ENCODE data around the gene THADA. TPM values are rescaled to one million over a fixed set of nuclear protein-coding genes. Genes with fewer than 3 reads are reported as not detected.

The THADA gene
- polyA plus RNA-seq, 1 donor, result 17.0 TPM

- DNase-seq (ENCODE audit: low read depth), result no peak
Measured at GRCh38 chr2:43325107-43325811, 270.6 kb downstream of the THADA start.

- DNase-seq (ENCODE audit: low read depth), result peak; percentile 95
Measured at GRCh38 chr2:43324259-43325106, 271.4 kb downstream of the THADA start.

- no peak for DNase-seq (ENCODE audit: low read depth)
Measured at GRCh38 chr2:43323857-43324256, 272.0 kb downstream of the THADA start.

- no peak for DNase-seq (ENCODE audit: low read depth)
Measured at GRCh38 chr2:43321446-43321845, 274.4 kb downstream of the THADA start.

- DNase-seq (ENCODE audit: low read depth), result no peak
Measured at GRCh38 chr2:43319541-43319940, 276.3 kb downstream of the THADA start.

GRCh38 chr2:43318791-43319190 lies 277.0 kb downstream of the THADA start:
- DNase-seq (ENCODE audit: low read depth), result no peak

- no peak for DNase-seq (ENCODE audit: low read depth)
Measured at GRCh38 chr2:43317680-43318079, 278.2 kb downstream of the THADA start.

- DNase-seq (ENCODE audit: low read depth), result no peak
Measured at GRCh38 chr2:43317194-43317593, 278.6 kb downstream of the THADA start.

- DNase-seq (ENCODE audit: low read depth), result no peak
Measured at GRCh38 chr2:43315482-43315881, 280.4 kb downstream of the THADA start.

- DNase-seq (ENCODE audit: low read depth), result no peak
Measured at GRCh38 chr2:43314299-43314927, 281.4 kb downstream of the THADA start.

GRCh38 chr2:43313642-43314017 lies 282.2 kb downstream of the THADA start:
- no peak for DNase-seq (ENCODE audit: low read depth)

GRCh38 chr2:43312755-43313641 lies 282.8 kb downstream of the THADA start:
- DNase-seq (ENCODE audit: low read depth), result no peak

- no peak for DNase-seq (ENCODE audit: low read depth)
Measured at GRCh38 chr2:43311276-43311675, 284.6 kb downstream of the THADA start.

- DNase-seq (ENCODE audit: low read depth), result no peak
Measured at GRCh38 chr2:43309935-43310334, 285.9 kb downstream of the THADA start.

- no peak for DNase-seq (ENCODE audit: low read depth)
Measured at GRCh38 chr2:43307973-43308372, 287.9 kb downstream of the THADA start.

- DNase-seq (ENCODE audit: low read depth), result no peak
Measured at GRCh38 chr2:43307046-43307445, 288.8 kb downstream of the THADA start.

- DNase-seq (ENCODE audit: low read depth), result no peak
Measured at GRCh38 chr2:43306197-43306596, 289.6 kb downstream of the THADA start.

- DNase-seq (ENCODE audit: low read depth), result no peak
Measured at GRCh38 chr2:43305517-43305916, 290.3 kb downstream of the THADA start.

GRCh38 chr2:43305012-43305411 lies 290.8 kb downstream of the THADA start:
- peak; percentile 59 for DNase-seq (ENCODE audit: low read depth)

GRCh38 chr2:43303889-43304288 lies 291.9 kb downstream of the THADA start:
- DNase-seq (ENCODE audit: low read depth), result no peak

GRCh38 chr2:43302961-43303494 lies 292.8 kb downstream of the THADA start:
- DNase-seq (ENCODE audit: low read depth), result no peak

Measured in forelimb muscle (tissue), 1 donor.